ENCODE data around the gene FAM32A.

The FAM32A gene

GRCh38 chr19:16203256-16204004 lies 18.2 kb downstream of the FAM32A start:
- no peak for DNase-seq

- DNase-seq: no peak
Observed at GRCh38 chr19:16204005-16204294, 18.7 kb downstream of the FAM32A start.

GRCh38 chr19:16205205-16206045 lies 20.2 kb downstream of the FAM32A start:
- no peak for DNase-seq

GRCh38 chr19:16206046-16206605 lies 20.9 kb downstream of the FAM32A start:
- DNase-seq: no peak

DNA sequence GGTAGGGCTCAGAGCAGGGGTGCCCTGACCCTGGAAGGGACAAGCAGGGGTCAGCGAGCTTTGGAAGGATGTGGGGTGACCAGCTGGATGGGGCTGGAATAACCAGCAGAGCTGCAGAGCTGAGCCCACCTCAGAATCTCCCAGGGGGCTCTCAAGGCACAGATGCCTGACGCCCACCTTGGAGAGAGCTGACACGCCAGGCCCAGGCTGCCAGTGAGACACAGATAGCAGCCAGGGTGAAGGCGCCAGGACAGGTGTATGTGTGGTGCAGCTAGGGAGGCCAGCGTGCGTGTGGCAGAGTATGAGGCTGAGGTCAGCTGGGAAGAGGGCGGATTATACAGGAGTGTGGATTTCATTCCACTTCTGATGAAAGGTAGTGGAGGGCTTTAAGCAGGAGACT lies 21.4 kb downstream of the FAM32A start:
- DNase-seq: no peak

DNA sequence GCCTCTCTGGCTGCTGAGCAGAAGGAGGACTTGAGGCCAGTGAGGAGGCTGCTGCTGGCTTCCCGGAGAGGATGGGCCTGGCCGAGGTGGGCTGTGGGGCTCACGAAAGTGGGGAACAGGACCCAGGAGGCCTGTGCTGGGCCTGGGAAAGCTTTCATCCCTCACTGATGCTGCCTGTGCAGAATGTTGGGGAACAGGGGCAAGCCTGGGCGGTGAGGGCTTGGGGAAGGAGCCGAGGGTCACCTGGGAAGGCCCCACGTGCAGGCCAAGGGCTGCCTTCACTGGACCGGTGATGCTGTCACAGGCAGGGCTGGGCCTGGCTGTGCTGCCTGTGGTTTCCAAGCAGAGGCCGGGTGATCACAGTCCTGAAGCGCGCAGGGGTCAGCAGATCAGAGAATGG lies 21.9 kb downstream of the FAM32A start:
- no peak for DNase-seq

DNA sequence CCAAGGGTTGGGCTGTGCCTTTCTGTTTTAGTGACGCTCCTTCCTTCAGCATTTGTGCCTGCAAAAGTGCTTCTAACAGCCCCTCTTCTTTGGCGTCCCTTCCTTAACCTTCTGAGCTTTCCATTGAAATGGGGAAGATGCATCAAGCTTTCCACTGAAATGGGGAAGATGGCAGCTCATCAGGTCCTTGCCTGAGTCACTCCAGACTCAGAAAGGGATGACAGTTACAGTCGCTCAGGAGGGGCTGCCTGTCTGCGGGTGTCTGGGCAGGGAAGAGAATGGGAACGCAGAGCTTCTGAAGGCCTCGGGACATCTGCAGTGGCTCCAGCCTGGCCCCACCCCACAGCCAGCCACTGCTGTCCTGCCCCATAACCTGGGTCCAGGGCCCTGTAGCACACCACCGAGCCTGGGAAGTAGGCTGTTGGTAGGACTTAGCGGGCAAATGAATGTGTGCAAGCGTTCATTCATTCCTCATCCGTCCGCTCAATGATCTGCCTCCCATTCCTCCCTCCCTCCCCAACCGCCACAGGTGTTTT lies 22.3 kb downstream of the FAM32A start:
- DNase-seq: no peak

DNA sequence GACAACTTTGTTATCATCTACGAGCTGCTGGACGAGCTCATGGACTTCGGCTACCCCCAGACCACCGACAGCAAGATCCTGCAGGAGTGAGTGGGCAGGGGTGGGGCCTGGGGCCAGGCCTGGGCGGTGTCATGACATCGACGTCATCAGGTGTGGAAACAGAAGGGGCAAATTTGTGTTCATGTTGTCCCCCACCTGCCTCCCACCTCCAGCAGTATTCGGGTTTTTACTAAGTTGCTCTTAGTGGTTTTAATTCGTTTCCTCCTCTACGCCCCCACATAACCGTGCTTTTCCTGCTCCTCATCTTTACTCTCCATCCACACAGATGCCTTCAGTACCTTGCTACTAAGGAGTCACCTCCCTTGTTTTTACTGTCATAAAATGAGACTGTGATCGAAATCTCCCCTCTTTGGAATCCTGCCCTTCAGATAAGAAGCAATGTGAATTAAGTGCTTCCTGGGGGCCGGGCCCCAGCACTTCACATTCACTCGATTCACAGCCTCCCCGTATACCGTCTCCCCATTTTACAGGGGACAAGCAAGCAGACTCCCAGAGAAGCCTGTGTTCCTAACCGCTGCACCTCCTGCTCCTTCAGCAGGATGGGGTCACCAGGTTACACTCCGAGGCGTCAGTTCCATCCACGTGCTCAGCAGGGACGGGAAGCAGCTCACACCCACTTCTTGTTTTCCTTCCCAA lies 23.0 kb downstream of the FAM32A start:
- DNase-seq: no peak

DNA sequence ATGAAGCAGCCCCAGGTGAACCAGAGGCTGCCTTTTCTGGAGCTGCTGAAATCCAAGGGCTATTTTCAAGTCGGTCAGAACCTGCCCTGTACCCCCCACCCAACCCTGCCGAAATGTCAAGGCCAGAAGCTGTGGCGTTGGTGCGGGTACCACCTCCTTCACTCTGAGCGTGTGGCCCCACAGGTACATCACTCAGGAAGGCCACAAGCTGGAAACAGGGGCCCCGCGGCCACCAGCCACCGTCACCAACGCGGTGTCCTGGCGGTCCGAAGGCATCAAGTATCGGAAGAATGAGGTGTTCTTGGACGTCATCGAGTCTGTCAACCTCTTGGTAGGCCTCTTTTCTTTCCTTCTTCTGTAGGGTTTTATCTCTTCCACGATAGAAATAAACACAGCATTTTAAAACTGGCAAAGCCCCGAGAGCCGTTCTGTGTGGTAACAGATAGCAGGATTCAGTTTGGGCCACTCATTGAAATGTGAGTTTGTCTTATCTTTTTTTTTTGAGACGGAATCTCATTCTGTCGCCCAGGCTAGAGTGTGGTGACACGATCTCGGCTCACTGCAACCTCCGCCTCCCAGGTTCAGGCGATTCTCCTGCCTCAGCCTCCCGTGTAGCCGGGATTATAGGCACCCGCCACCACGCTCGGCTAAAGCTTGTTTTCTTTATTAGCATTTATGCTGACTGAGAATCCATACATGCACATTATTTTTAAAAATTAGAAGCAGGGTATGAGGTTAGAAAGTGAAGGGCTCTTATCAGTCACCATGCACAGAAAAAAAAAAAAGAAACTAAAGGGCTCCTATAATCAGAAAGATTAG lies 23.8 kb downstream of the FAM32A start:
- DNase-seq: no peak

- no peak for DNase-seq
Observed at GRCh38 chr19:16210168-16210567, 25.0 kb downstream of the FAM32A start.

GRCh38 chr19:16213076-16213475 lies 27.9 kb downstream of the FAM32A start:
- DNase-seq: no peak

GRCh38 chr19:16216744-16217670 lies 31.8 kb downstream of the FAM32A start:
- no peak for DNase-seq

DNA sequence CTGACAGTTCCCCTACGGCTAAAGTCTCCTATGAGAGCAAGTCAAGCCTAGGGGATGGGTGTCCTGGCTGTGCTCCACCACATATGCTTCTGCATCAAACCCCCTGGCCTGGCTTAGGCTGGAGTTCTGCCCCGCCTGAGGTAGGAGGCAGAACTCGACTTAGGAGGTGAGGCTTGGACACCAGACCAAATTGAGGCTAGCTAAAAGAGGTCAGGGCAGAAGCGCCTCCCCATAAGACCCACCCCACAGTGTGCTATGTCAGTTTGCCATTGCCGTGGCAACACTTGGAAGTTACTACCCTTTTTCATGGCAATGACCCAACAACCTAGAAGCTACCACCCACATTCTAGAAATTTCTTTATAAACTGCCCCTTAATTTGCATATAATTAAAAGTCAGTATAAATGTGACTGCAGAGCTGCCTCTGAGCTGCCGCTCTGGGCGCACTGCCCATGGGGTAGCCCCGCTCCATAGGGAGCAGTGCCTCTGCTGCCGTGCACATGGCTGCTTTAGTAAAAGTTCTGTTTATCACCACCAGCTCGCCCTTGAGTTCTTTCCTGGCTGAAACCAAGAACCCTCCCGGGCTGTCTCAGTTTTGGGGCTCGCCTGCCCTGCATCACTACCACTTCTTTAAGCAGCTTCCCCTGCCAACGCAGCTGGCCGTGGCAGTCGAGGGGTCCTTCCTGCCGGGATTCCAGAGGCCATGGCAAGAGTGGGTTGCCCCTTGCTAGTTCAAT lies 32.7 kb downstream of the FAM32A start:
- no peak for DNase-seq

DNA sequence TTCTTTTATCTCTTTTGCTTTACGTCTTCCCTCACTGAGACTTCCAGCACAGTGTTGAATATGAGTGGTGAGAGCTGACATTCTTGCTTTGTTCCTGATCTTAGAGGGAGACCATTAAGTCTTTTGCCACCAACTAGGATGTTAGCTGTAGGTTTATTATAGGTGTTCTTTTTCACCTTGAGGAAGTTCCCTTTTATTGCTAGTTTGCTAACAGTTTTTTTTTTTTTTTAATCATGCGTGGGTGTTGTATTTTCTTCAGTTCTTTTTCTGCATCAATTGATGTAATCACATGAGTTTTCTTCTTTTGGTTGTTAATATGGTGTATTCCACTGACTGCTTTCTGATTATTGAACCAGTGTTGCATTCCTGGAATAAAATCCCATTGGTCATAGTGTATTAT lies 33.6 kb downstream of the FAM32A start:
- no peak for DNase-seq

DNA sequence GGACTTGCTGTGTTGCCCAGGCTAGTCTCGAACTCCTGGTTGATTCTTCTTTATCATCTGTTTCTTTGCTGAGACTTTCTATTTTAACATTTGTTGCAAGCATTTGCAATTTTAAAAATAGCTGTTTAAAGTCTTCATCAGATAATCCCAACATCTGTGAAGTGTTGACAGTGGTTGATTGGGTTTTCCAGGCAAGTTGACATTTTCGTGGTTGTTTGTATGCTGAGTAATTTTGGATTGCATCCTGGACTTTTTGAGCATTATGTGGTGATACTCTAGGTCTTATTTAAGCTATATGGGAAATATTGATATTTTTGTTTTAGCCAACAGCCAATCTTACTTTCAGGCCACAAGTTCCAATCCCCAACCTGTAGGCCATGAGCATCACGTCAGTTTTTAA lies 37.6 kb downstream of the FAM32A start:
- DNase-seq: no peak

GRCh38 chr19:16223746-16224145 lies 38.5 kb downstream of the FAM32A start:
- no peak for DNase-seq

DNA sequence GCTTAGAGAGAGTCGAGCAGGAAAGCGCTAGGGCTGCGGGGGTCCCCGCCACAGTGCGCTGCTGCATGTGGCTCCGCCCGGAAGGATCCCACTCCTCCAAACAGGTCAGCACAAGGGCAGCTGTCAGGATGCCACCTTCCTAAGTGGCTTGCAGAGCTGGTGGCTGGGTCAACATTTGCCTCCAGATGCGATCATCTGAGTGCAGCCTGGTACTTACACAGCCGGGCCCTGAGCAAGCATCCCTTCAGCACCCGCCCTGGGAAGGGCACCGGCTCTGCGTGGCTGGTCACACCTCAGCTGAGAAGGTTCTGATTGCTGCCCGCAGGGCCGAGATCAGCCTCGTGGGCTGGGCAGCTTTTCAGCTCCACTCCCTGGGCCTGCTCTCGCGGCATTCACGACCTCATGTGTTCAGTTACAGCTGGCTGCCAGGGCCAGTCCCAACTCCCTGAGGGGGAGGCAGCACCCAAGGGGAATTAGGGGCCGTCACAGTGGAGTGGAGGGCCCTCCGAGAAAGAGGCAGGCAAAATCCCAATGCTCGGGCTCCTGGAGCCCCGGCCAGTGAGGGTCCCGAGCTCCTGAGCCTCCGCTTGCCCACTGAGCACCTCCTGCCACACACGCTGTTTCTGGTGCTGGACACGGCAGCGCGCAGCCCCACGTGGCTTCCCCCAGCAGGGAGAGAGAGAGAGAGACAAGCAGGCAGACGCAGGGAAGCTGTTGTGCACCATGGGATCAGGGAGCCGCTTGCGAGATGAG lies 39.3 kb downstream of the FAM32A start:
- no peak for DNase-seq

DNA sequence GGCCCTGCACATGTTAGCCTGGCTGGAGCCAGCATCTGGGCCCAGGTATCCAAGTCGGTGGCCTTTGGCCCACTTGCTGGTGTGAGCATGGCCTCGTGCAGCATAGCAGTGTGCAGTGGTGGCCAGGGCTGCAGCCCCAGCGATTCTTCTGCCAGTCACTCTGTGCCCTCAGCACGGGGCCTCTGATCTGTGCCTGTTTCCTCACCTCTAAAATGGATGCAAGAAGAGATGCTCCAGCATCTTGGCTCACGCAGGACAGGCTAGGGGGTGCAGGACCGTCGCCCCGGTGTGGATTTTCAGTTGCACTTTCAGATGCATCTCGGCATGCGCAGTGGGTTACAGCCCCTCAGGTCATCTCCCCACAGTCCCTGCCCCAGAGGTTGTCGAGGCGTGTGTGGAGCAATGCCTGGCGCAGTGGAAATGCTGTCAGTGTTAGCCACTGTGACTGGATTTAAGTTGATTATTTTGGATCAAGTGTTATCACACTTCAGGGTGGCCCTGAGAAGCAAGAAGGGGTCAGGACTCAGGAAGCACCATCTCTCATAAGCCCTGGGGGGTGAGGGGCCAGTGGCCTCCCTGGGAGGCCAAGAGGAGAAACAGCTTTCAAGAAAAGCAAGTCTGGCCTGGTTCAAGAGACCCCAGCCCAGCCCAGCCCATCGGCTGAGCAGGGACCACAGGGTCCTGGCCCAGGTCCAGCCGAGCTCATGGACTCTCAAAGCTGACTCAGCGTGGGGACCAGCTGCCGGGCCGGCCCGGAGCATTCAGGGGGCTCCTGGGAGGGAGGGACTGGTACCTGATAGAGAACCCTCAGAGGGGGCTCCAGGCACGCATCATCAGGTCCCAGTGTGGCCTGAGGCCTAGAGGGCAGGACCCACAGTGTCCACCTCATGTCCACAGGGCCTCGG lies 40.3 kb downstream of the FAM32A start:
- DNase-seq: no peak

- no peak for DNase-seq
Observed at GRCh38 chr19:16226184-16226591, 41.0 kb downstream of the FAM32A start.

Measured in activated CD4-positive, alpha-beta T cell treated with anti-CD3 and anti-CD28 coated beads for 1 hour (primary cell).